ENCODE results near the gene DLX1. TPM values are rescaled to one million over a fixed set of nuclear protein-coding genes. Genes with fewer than 3 reads are reported as not detected.

DLX1 gene
- total and polyA plus RNA-seq, 8 donors, result 0.25 to 1.1 TPM; not detected in 6

GRCh38 chr2:172128484-172128883, 43.2 kb downstream of the DLX1 start:
- no peak for DNase-seq
- intact Hi-C loops (cut with DNase I; ENCODE audit: low total_unique reads), result no loop called here
- TF ChIP-seq CTCF (IDR thresholded peaks at IDR 0.05) (no peak), POLR2AphosphoS5 (IDR thresholded peaks at IDR 0.05) (no peak), POLR2A (IDR thresholded peaks at IDR 0.05) (no peak), EP300 (IDR thresholded peaks at IDR 0.05) (no peak)
- Histone ChIP-seq H3K27me3 (no peaks in the 10 kb centered on the region), H3K9me3 (no peaks in the 10 kb centered on the region), H3K27ac (no peak overlapping the region), H3K4me1 (no peaks in the 10 kb centered on the region), H3K4me3 (no peak overlapping the region), H3K36me3 (no peaks in the 10 kb centered on the region)

GRCh38 chr2:172129404-172129803, 44.1 kb downstream of the DLX1 start:
- H3K36me3 ChIP-seq, result no peaks in the 10 kb centered on the region
- H3K4me1 ChIP-seq, result no peaks in the 10 kb centered on the region
- H3K4me3 ChIP-seq, result no peak overlapping the region
- no peak overlapping the region for H3K27ac ChIP-seq
- intact Hi-C loops (cut with DNase I; ENCODE audit: low total_unique reads), result no loop called here
- H3K27me3 ChIP-seq, result no peaks in the 10 kb centered on the region
- no peaks in the 10 kb centered on the region for H3K9me3 ChIP-seq
- TF ChIP-seq POLR2A (IDR thresholded peaks at IDR 0.05) (no peak), CTCF (IDR thresholded peaks at IDR 0.05) (no peak), POLR2AphosphoS5 (IDR thresholded peaks at IDR 0.05) (no peak), EP300 (IDR thresholded peaks at IDR 0.05) (no peak)
- no peak for DNase-seq

GRCh38 chr2:172131713-172132555, 46.6 kb downstream of the DLX1 start:
- no peaks in the 10 kb centered on the region for H3K9me3 ChIP-seq
- peaks cover 0 to 3% (median 0%) of the 10 kb centered on the region in 3 donors for H3K27me3 ChIP-seq
- no peaks in the 10 kb centered on the region for H3K4me1 ChIP-seq
- intact Hi-C loops (cut with DNase I; ENCODE audit: low total_unique reads), result no loop called here
- TF ChIP-seq CTCF (IDR thresholded peaks at IDR 0.05), result no peak
- no peak for TF ChIP-seq POLR2A (IDR thresholded peaks at IDR 0.05)
- no peak for TF ChIP-seq POLR2AphosphoS5 (IDR thresholded peaks at IDR 0.05)
- TF ChIP-seq EP300 (IDR thresholded peaks at IDR 0.05), result no peak
- H3K4me3 ChIP-seq, result no peak overlapping the region
- H3K36me3 ChIP-seq, result no peaks in the 10 kb centered on the region
- no peak for DNase-seq
- H3K27ac ChIP-seq, result no peak overlapping the region
- 76 to 85% (median 81%) methylated on average over 5 of the region's 5 CpGs for WGBS, 5 donors

GRCh38 chr2:172134270-172134669, 49.0 kb downstream of the DLX1 start:
- Histone ChIP-seq H3K27me3 (peaks cover 0 to 3% (median 0%) of the 10 kb centered on the region in 3 donors), H3K9me3 (peaks cover 0 to 7% (median 0%) of the 10 kb centered on the region in 4 donors), H3K27ac (no peak overlapping the region), H3K36me3 (no peaks in the 10 kb centered on the region), H3K4me3 (no peak overlapping the region), H3K4me1 (no peaks in the 10 kb centered on the region)
- 60 to 78% (median 62%) methylated on average over 3 of the region's 3 CpGs for WGBS, 5 donors
- no peak for TF ChIP-seq CTCF (IDR thresholded peaks at IDR 0.05)
- no peak for TF ChIP-seq POLR2AphosphoS5 (IDR thresholded peaks at IDR 0.05)
- no peak for TF ChIP-seq EP300 (IDR thresholded peaks at IDR 0.05)
- TF ChIP-seq POLR2A (IDR thresholded peaks at IDR 0.05), result no peak
- intact Hi-C loops (cut with DNase I; ENCODE audit: low total_unique reads), result no loop called here
- DNase-seq, result no peak

Measured in stomach (tissue), 9 donors.